ENCODE results near the gene MYH9. TPM values are rescaled to one million over a fixed set of nuclear protein-coding genes. Genes with fewer than 3 reads are reported as not detected.

Gene MYH9
- total RNA-seq, 1 experiment from 2014 or later: 758 TPM

- ChIA-PET CTCF (no interaction called here), POLR2A (ENCODE audit: unreplicated experiment) (no interaction called here)
- Histone ChIP-seq H3K4me3 (no peak overlapping the region), H3K4me1 (replicated peaks; ENCODE audit: insufficient read depth) (peaks cover 6% of the 10 kb centered on the region), H3K9me3 (ENCODE audit: insufficient read depth, low read depth) (no peaks in the 10 kb centered on the region), H4K20me1 (ENCODE audit: insufficient read depth) (no peaks in the 10 kb centered on the region), H2AFZ (no peak overlapping the region), H3K4me2 (no peak overlapping the region), H3K9me2 (ENCODE audit: insufficient read depth) (no peaks in the 10 kb centered on the region), H3K27ac (no peak overlapping the region), H3F3A (ENCODE audit: insufficient read depth, low read depth) (no peaks in the 10 kb centered on the region), H3K36me3 (ENCODE audit: low read depth) (no peaks in the 10 kb centered on the region), H3K27me3 (ENCODE audit: insufficient read depth, low read depth) (no peaks in the 10 kb centered on the region), H3K79me2 (ENCODE audit: low read depth) (peaks cover 13% of the 10 kb centered on the region)
- TF ChIP-seq CTCF (conservative IDR thresholded peaks at IDR 0.05): no peak
- TF ChIP-seq EZH2 (IDR thresholded peaks at IDR 0.05; ENCODE audit: low read depth): no peak
- no TSS peak for BruUV-seq (replicated peaks)
- DNase-seq: no peak
- intact Hi-C loops (cut with micrococcal nuclease; ENCODE audit: unreplicated experiment): no loop called here
These were observed 154.9 kb downstream of the MYH9 start for GRCh38 chr22:36232715-36233401.

Small RNAs within 50 kb of the gene (microRNA-seq; reads per million reads assigned to microRNA genes)
- gene MIR6819 (ENCODE audit: borderline number of aligned reads, borderline replicate concordance): not detected

Other genes with a start within 250 kb of the MYH9 start
- 15.2 and 19.3 TPM in 2 replicates for gene APOL3, start 227.2 kb downstream of the MYH9 start, total RNA-seq (2021)
- gene APOL4, start 186.2 kb downstream of the MYH9 start, total RNA-seq (2021): not detected in 2 replicates
- gene APOL2, start 148.4 kb downstream of the MYH9 start, total RNA-seq (2021): 19.9 and 27.4 TPM in 2 replicates
- 27.0 and 33.0 TPM in 2 replicates for gene APOL1, start 134.8 kb downstream of the MYH9 start, total RNA-seq (2021)
- 89.0 and 95.1 TPM in 2 replicates for gene TXN2, start 93.7 kb upstream of the MYH9 start, total RNA-seq (2021)
- gene FOXRED2, start 119.1 kb upstream of the MYH9 start, total RNA-seq (2021): 42.1 and 42.4 TPM in 2 replicates
- gene EIF3D, start 141.2 kb upstream of the MYH9 start, total RNA-seq (2021): 270 and 312 TPM in 2 replicates